ENCODE results near the gene PIGN.

The PIGN gene

DNA sequence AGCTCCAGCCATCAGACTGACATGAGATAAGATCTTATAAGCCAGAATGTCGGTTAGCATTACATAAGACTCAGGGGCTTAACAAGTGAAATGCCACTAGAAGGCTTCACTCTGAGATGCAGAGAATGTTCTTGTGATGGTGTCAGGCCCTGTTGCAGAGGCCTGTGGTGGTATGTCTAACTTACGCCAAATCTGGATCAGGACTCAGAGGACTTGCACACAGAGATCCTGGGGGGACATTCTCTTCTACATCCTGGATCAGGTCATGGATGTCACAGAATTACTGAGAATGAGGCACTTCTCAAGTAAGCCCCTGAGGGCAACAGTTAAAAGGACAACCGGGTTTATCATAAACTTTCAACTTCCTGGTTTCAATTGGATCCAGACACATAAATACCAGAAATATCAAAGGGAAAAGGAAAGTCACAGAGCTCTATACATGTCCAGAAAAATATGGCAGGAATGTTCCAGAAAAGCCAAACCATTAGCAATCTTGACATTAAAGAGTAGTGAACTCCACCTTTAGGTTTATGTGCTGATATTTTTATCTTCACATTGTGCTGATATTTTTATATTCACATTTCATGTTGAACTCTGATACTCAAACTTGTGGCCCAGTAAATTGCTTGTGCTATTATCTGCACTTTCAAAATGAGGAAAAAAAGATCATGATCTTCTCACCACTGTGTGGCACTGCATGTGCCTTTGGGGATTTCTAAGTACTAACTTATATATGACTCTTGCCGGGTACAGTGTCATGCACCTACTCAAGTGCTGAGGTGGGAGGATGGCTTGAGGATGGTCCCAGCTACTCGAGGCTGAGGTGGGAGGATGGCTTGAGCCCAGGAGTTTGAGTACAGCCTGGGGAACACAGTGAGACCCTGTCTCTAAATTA is 156.5 kb downstream of the PIGN start:
- WGBS: 91% methylated on average over 5 of the region's 5 CpGs
- no peaks in the 10 kb centered on the region for H3K9me3 ChIP-seq (ENCODE audit: insufficient read depth, low read depth, low read length)
- H3K9ac ChIP-seq (ENCODE audit: low read depth, low read length): no peak overlapping the region
- no peaks in the 10 kb centered on the region for H3K36me3 ChIP-seq (ENCODE audit: insufficient read depth, low read length)
- no peak overlapping the region for H3K4me3 ChIP-seq (ENCODE audit: low read length)
- H3K4me1 ChIP-seq (ENCODE audit: insufficient read depth, low read length): peaks cover 17% of the 10 kb centered on the region; the same call in 1 of the 2 replicates
- no peak overlapping the region for H3K27ac ChIP-seq (ENCODE audit: low read depth, low read length)
- no peaks in the 10 kb centered on the region for H3K27me3 ChIP-seq (ENCODE audit: insufficient read depth, low read length)

DNA sequence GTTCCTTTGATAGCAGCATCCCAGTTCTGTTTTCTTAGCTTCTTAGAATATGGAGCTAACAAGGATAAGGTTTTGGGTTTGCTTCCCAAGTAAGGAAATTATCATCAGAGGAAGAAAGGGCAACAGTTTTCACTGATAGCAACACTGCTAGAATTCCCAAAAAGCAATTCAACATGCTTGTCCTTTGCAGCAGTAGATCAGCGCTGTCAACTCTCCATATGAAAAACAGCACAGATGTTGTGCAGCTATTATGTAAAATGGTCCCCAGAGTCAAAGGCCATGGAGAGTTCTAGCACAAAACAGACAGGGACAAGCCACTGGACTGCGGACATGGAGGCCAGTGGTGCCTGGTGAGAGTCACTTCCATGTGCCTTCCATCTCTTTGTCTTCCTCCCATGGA is 158.1 kb downstream of the PIGN start:
- peaks cover 17% of the 10 kb centered on the region; the same call in 1 of the 2 replicates for H3K4me1 ChIP-seq (ENCODE audit: insufficient read depth, low read length)
- no peaks in the 10 kb centered on the region for H3K9me3 ChIP-seq (ENCODE audit: insufficient read depth, low read depth, low read length)
- no peak overlapping the region for H3K4me3 ChIP-seq (ENCODE audit: low read length)
- H3K27ac ChIP-seq (ENCODE audit: low read depth, low read length): no peak overlapping the region
- WGBS: 98% methylated on average over 2 of the region's 2 CpGs
- no peak overlapping the region for H3K9ac ChIP-seq (ENCODE audit: low read depth, low read length)
- no peaks in the 10 kb centered on the region for H3K27me3 ChIP-seq (ENCODE audit: insufficient read depth, low read length)
- H3K36me3 ChIP-seq (ENCODE audit: insufficient read depth, low read length): no peaks in the 10 kb centered on the region

DNA sequence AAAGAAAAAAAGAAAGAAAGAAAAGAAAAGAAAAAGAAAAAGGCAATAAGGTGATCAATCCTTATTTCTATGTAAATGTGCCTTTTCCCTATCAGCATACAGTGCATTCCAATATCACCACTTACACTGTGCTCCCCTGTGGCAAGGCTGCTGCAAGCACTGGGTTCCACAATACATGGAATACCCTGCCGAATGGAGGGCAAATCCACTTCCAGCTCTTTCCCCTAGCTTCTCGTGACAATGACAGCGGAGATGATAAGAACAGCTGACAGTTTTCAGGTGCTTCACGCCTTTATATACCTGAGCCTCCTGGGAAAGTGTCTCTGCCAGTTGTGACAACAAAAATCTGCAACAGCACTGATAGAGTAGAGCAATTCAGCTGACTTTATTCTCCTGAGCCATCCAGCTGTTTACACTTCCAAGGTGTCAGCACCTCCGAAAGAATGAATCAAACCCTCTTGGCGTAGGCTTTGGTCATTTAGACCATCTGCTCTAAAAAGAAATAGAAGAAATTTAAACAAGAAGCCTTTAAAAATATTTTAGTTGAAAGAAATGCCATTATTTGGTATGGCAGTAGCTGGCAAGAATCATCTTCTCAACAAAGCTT is 158.8 kb downstream of the PIGN start:
- Histone ChIP-seq H3K27ac (ENCODE audit: low read depth, low read length) (no peak overlapping the region; the same call in 1 of the 2 replicates), H3K27me3 (ENCODE audit: insufficient read depth, low read length) (no peaks in the 10 kb centered on the region), H3K36me3 (ENCODE audit: insufficient read depth, low read length) (no peaks in the 10 kb centered on the region), H3K4me3 (ENCODE audit: low read length) (no peak overlapping the region), H3K4me1 (ENCODE audit: insufficient read depth, low read length) (peaks cover 17% of the 10 kb centered on the region; the same call in 1 of the 2 replicates), H3K9me3 (ENCODE audit: insufficient read depth, low read depth, low read length) (no peaks in the 10 kb centered on the region), H3K9ac (ENCODE audit: low read depth, low read length) (no peak overlapping the region)
- 77% methylated on average over 6 of the region's 6 CpGs for WGBS

DNA sequence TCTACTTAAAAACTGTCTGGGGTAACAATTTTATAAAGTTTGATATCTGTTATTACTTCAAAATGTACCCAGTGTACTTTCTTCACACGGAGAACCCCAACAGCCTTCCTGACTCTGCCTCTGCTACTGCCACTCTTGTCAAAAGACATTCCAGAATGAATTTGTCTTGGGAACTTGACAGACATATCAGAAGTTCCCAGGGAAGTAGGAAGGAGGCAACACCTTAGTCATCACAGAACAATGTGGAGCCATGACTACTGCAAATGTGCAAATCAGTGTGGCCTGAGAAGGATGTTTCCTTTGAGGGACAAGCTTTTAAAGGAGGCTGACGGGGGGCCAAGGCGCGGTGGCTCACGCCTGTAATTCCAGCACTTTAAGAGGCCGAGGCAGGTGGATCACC is 160.3 kb downstream of the PIGN start:
- H3K27me3 ChIP-seq (ENCODE audit: insufficient read depth, low read length): no peaks in the 10 kb centered on the region
- no peaks in the 10 kb centered on the region for H3K9me3 ChIP-seq (ENCODE audit: insufficient read depth, low read depth, low read length)
- H3K4me3 ChIP-seq (ENCODE audit: low read length): no peak overlapping the region
- H3K27ac ChIP-seq (ENCODE audit: low read depth, low read length): no peak overlapping the region
- 85% methylated on average over 6 of the region's 6 CpGs for WGBS
- H3K36me3 ChIP-seq (ENCODE audit: insufficient read depth, low read length): no peaks in the 10 kb centered on the region
- peaks cover 17% of the 10 kb centered on the region; the same call in 1 of the 2 replicates for H3K4me1 ChIP-seq (ENCODE audit: insufficient read depth, low read length)
- H3K9ac ChIP-seq (ENCODE audit: low read depth, low read length): no peak overlapping the region

DNA sequence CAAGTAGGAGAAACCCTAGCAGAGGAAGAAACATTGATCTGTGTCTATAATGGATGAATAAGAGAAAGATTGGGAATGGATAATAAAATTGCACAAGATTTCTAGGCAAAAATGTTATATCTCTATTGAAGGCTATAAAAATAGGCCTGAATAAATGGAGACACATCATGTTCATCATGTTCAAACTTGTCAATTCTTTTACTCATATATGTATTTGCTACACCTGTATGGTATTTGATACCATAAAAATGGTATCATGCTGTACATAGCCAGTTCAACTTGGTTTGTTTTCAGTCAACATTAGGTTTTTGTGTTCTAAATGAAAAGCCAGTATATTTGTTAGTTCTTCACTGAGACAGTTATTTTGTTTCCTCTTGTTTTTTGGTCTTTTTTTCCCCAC is 161.9 kb downstream of the PIGN start:
- Histone ChIP-seq H3K9me3 (ENCODE audit: insufficient read depth, low read depth, low read length) (no peaks in the 10 kb centered on the region), H3K4me3 (ENCODE audit: low read length) (no peak overlapping the region), H3K36me3 (ENCODE audit: insufficient read depth, low read length) (no peaks in the 10 kb centered on the region), H3K9ac (ENCODE audit: low read depth, low read length) (no peak overlapping the region), H3K4me1 (ENCODE audit: insufficient read depth, low read length) (peaks cover 17% of the 10 kb centered on the region; the same call in 1 of the 2 replicates), H3K27ac (ENCODE audit: low read depth, low read length) (no peak overlapping the region), H3K27me3 (ENCODE audit: insufficient read depth, low read length) (no peaks in the 10 kb centered on the region)

DNA sequence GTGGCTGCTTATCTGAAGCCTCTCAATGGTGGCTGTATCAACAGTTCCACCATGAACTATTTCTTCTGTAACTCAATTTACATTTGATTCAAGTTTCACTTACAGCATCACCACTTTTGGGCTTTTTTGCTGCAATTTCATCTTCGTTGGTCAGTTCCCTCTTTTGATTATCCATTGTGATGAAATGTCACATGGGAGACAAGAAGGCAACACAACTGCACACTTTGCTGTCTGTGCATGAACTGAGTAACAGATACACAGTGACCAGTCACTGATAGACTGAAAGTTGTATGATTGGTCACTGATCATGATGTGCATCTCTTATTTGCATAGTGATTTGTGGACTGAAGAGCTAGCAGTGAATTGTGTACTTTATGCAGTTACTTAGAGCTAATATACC is 163.3 kb downstream of the PIGN start:
- WGBS: 86% methylated on average over 1 of the region's 1 CpG

DNA sequence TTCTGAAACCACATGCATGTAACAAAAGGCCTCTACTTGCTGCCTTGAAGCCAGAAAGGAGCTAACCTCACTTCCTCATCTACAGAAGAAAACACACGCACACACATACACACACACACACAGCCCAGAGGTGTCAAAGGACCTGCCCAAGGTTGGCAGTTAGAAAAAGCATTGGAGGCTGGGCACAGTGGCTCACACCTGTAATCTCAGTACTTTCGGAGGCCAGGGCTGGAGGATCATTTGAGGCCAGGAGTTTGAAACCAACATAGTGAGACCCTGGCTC is 168.2 kb downstream of the PIGN start:
- H3K9me3 ChIP-seq (ENCODE audit: insufficient read depth, low read depth, low read length): no peaks in the 10 kb centered on the region
- H3K4me3 ChIP-seq (ENCODE audit: low read length): no peak overlapping the region
- no peaks in the 10 kb centered on the region for H3K4me1 ChIP-seq (ENCODE audit: insufficient read depth, low read length)
- no peak overlapping the region for H3K9ac ChIP-seq (ENCODE audit: low read depth, low read length)
- H3K27me3 ChIP-seq (ENCODE audit: insufficient read depth, low read length): no peaks in the 10 kb centered on the region
- no peak overlapping the region for H3K27ac ChIP-seq (ENCODE audit: low read depth, low read length)
- H3K36me3 ChIP-seq (ENCODE audit: insufficient read depth, low read length): no peaks in the 10 kb centered on the region
- WGBS: 96% methylated on average over 2 of the region's 2 CpGs

More for the DNA sequence above, 163.3 kb downstream of the PIGN start:
- Histone ChIP-seq H3K9ac (ENCODE audit: low read depth, low read length) (no peak overlapping the region), H3K4me3 (ENCODE audit: low read length) (no peak overlapping the region), H3K36me3 (ENCODE audit: insufficient read depth, low read length) (no peaks in the 10 kb centered on the region), H3K9me3 (ENCODE audit: insufficient read depth, low read depth, low read length) (no peaks in the 10 kb centered on the region), H3K27ac (ENCODE audit: low read depth, low read length) (no peak overlapping the region), H3K4me1 (ENCODE audit: insufficient read depth, low read length) (peaks cover 11% of the 10 kb centered on the region; the same call in 1 of the 2 replicates), H3K27me3 (ENCODE audit: insufficient read depth, low read length) (no peaks in the 10 kb centered on the region)

DNA sequence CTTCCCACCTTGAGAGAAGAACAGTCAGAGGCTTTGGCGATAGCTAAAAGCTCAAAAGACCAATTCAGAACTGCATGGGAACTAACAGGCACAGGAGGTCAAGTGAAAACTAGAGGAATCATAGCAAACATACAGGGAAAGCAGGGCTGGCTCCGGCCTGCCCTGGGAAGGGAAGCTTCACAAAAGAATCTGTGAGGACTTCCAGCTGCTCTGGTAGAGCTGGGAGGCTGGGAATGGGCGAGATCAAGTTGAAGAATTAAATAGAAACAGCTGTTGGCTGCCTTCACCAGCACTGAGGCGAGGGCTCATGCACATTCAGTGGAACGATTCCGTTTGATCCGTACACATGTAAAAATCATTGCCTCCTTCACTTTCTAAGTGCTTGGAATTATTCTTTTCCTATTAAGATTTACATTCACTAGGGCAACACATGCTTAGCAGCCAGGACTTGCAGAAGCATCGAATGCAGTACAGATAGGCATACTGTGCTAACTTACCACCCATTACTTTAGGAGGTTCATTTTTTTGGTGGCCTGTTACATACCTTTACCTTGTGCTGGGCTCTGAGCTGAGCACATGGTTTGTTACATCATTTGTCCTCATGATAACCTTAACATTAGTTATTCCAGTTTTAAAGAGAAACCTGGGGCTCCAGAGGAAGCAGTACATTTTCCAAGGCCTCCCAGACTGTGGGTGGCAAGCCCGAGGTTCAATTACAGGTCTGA is 168.7 kb downstream of the PIGN start:
- no peaks in the 10 kb centered on the region for H3K4me1 ChIP-seq (ENCODE audit: insufficient read depth, low read length)
- H3K27me3 ChIP-seq (ENCODE audit: insufficient read depth, low read length): no peaks in the 10 kb centered on the region
- no peaks in the 10 kb centered on the region for H3K36me3 ChIP-seq (ENCODE audit: insufficient read depth, low read length)
- no peaks in the 10 kb centered on the region for H3K9me3 ChIP-seq (ENCODE audit: insufficient read depth, low read depth, low read length)
- no peak overlapping the region for H3K4me3 ChIP-seq (ENCODE audit: low read length)
- 92% methylated on average over 9 of the region's 9 CpGs for WGBS
- no peak overlapping the region for H3K27ac ChIP-seq (ENCODE audit: low read depth, low read length)
- H3K9ac ChIP-seq (ENCODE audit: low read depth, low read length): no peak overlapping the region

DNA sequence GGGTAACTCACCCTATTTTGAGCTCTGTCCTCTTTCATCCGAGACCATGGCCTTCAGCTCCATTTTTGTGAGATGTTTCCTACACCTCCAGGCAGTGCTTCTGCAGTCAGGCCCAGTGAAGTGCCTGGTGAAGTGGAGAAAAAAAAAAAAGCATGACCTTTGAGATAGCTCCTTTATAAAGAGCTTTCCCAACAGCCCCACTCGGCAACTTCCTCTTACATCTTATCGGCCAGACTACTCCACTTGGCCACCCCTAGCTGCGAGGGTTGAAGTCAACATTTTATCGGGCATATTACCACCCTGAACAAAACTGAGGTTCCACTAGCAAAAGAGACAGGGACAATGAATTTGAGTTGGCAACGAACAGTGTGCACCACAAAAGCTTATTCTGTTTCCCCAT is 169.2 kb downstream of the PIGN start:
- no peak overlapping the region for H3K4me3 ChIP-seq (ENCODE audit: low read length)
- no peaks in the 10 kb centered on the region for H3K36me3 ChIP-seq (ENCODE audit: insufficient read depth, low read length)
- no peaks in the 10 kb centered on the region for H3K9me3 ChIP-seq (ENCODE audit: insufficient read depth, low read depth, low read length)
- 95% methylated on average over 6 of the region's 6 CpGs for WGBS
- no peaks in the 10 kb centered on the region for H3K4me1 ChIP-seq (ENCODE audit: insufficient read depth, low read length)
- H3K27ac ChIP-seq (ENCODE audit: low read depth, low read length): no peak overlapping the region
- H3K9ac ChIP-seq (ENCODE audit: low read depth, low read length): no peak overlapping the region
- H3K27me3 ChIP-seq (ENCODE audit: insufficient read depth, low read length): no peaks in the 10 kb centered on the region

DNA sequence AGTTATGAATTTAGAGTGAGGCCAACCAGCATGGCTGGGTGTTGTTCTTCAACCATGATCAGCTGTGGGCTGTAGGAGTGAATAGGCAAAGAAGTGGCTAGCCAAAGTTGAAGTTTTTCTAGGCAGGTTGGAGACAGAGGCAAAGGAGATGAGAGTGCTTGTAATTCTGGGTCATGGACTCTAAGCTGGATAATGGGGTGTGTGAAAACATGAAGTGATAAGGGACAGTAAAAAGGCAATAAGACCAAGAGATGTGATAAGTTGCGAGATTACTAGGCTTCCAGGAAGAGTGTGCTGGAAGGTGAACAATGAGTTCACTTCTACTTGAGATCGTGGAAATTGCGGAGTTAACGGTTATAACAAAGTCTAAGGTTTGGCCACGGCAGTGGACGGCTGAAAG is 175.4 kb downstream of the PIGN start:
- 93% methylated on average over 6 of the region's 6 CpGs for WGBS
- H3K4me3 ChIP-seq (ENCODE audit: low read length): no peak overlapping the region
- peaks cover 7% of the 10 kb centered on the region for H3K9me3 ChIP-seq (ENCODE audit: insufficient read depth, low read depth, low read length)
- H3K4me1 ChIP-seq (ENCODE audit: insufficient read depth, low read length): no peaks in the 10 kb centered on the region
- H3K9ac ChIP-seq (ENCODE audit: low read depth, low read length): no peak overlapping the region
- no peak overlapping the region for H3K27ac ChIP-seq (ENCODE audit: low read depth, low read length)
- H3K27me3 ChIP-seq (ENCODE audit: insufficient read depth, low read length): no peaks in the 10 kb centered on the region
- no peaks in the 10 kb centered on the region for H3K36me3 ChIP-seq (ENCODE audit: insufficient read depth, low read length)

DNA sequence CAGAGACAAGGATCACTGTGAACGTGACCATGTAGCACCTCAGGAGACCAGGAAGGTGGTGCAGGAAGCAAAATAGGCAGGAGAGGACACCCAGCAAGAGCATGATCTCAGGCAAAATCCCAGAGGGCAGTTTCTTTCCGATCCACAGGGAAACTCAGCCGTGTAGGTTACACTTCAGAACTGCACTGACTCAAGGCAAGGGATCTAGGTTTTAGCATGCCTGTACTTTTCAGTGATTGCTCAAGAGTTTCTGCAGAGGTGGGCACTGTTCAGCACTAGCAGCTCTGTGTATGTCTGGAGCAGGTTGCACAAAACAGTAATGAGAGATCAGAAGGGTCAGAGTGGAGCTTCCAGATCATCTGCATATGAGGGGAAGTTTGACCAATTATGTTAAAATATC is 177.3 kb downstream of the PIGN start:
- no peaks in the 10 kb centered on the region for H3K27me3 ChIP-seq (ENCODE audit: insufficient read depth, low read length)
- no peaks in the 10 kb centered on the region for H3K36me3 ChIP-seq (ENCODE audit: insufficient read depth, low read length)
- H3K4me3 ChIP-seq (ENCODE audit: low read length): no peak overlapping the region
- H3K9ac ChIP-seq (ENCODE audit: low read depth, low read length): no peak overlapping the region
- H3K4me1 ChIP-seq (ENCODE audit: insufficient read depth, low read length): no peaks in the 10 kb centered on the region
- no peak overlapping the region for H3K27ac ChIP-seq (ENCODE audit: low read depth, low read length)
- 92% methylated on average over 3 of the region's 3 CpGs for WGBS
- H3K9me3 ChIP-seq (ENCODE audit: insufficient read depth, low read depth, low read length): peaks cover 26% of the 10 kb centered on the region
